NCI-H510A (cell line): ENCODE data around the gene PPM1L.
"Not testable (repeated sequence)": the region's sequence is repeated elsewhere in the genome, so short reads cannot be mapped to it uniquely, and the experiment has no call there.

Experiments
- DNase-seq: peaks from one replicate; lab custom pipeline; 2025; lab: John Stamatoyannopoulos, UW

The PPM1L gene

DNA sequence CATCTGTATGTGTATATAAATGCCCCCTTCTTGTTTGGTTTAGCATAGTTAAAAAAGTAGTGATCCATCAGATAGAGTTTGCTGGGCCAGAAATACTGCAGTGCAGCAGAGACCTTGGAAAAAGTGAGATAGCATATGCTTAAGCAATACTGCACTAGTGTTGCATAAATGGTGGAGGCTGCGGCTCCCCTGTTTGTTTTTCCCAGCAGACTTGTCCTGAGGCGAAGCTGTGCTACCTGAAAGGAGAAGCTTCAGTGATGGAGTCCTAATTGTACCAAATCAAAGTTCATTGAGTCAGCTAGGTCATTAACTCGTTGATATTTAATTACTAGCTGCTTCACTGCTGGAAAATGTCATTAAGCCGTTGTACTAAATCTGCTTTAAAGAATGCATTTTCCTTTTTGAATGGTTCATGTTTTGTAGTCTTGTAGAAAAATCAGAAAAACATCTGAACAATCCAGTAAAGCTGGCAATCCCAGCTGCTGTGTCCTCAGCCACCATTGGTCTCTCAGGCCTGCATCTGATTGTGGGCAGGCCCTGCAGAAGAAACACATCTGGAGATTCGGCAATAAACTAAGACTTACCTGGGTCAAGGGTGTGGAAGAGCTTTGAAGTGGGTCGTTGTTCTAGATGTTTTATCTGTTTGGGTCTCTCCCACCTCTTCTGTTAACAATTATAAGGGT is 179.5 kb downstream of the PPM1L start:
- no peak for DNase-seq

DNA sequence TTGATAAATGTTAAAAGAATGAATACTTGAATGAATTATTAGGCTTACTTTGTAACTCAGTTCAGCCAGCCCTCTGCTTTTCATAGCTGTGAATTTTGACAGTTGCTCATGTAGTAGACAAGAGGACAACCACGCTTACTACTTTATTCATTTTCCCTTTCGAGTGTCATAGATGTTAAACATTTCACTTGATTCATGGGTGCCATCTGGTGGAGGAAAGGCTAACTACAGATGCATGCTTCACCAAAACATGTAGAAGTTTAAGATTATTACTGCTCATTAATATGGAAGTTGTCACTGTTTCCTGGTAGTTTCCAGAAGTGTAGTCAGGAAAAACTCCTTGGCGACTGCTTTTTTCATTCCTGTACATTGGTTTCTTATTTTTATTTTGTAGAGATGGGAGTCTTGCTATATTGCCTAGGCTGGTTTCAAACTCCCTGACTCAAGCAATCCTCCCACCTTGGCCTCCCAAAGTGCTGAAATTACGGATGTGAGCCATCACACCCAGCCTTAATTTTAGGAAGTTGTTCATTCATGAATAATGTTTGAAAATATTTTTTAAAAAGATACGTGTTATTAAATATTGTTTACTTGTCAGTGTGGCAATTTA is 186.0 kb downstream of the PPM1L start:
- no peak for DNase-seq

DNA sequence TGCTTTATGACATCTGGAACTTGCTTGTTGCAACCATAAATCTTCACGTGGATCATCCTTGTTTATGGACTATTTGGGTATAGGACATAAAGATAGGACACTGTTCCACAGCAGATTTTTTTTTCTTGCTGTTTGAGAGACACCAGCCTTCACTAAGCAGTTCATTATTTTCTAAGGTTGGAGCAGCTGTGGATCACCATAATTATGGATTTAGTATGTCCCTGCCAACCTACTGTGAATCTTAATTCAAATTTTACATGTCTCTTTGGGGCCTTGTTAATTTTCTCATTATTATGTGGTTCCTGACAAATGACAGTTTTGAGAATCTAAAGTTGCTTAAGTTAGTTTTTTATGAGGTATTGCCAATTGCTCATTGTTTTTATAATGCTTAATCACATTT is 188.0 kb downstream of the PPM1L start:
- DNase-seq = no peak

DNA sequence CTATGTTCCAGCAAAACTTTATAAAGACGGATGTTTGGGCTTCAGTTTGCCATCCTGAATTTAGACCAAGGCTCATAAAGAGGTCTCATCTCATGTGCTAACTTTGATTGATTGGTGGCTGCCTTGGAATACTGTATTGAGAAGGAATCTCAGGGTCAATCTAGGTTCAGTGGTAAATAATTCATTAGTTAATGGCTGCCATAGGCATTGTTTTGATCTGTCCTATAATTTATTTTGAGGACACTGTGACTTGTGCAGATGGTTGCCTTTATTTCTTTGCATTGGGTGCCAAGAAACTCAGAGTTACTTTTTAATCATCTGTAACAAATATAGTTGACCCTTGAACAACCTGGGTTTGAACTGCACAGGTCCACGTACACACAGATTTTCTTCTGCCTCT is 189.3 kb downstream of the PPM1L start:
- DNase-seq = no peak

DNA sequence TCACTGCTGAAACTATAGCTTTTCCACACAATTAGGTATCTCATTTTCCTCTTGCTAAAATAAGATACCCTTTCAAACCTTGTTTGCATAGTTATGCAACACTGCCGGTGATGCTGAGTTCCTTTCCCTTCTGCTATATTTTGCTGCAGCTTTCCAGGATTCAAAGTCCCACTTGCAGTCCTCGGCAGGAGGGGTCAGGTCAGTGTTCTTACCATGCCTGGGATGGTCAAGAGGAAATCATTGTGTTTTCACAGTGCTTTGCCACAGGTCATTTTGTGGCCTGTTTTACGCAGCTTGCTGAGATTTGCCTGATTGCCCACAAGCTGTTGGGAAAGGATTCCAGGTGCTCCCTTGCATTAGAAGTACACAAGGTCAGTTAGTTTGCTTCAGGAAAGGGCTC is 192.2 kb downstream of the PPM1L start:
- DNase-seq = no peak

DNA sequence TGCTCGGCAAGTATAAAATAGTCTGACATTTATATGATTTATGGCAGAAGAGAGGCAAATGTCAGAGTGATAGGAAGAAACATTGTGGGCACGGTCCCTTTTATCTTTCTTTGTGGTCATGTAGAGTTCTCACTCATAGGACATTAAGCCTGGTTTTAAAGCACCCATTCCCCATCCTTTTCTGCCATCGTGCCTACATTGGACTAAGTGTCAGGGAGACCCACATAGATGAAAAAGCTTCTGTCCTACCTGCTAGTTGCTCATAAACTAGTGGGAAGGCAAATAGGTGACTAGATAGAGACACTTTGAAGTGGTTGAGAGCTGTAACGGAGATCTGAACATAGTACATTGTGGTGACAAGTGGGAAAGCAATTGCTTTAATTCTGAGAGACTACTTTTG is 193.4 kb downstream of the PPM1L start:
- DNase-seq = no peak

DNA sequence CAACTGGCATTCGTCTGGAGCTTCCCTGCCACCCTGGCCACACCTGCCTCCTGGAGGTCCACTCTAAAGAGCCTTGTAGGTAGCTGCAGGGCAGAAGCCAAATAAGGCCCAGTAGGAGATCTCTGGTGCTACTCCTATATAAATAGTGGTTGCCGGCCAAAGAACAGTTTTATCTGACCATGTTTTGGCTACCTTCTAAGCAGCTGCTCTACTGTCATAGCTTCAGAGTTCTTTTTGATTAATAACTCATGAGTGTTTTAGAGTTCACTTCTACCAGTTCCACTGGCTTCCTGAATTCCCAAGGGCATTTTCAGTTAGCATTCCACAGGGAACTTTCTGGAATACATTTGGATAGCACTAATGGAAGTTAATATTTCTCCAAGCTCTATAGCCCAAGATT is 194.5 kb downstream of the PPM1L start:
- DNase-seq = no peak

DNA sequence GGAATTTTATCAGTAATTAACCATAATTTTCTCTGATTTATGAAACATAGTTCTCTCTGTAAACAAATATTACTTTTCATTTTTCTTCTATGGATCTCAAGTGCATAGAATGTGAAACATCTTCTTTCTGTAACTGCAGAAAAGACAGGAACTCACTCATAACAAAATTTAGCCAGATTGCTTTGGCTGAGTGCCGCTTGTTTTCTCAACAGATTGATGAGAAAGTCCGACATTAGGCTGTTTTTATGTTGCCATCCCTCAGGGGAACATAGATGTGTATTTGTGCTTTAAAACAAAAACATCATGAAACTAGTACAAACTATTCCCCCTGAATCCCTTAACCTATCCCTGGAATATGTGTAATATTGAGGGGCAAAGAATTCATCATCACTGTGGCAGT is 194.9 kb downstream of the PPM1L start:
- no peak for DNase-seq

DNA sequence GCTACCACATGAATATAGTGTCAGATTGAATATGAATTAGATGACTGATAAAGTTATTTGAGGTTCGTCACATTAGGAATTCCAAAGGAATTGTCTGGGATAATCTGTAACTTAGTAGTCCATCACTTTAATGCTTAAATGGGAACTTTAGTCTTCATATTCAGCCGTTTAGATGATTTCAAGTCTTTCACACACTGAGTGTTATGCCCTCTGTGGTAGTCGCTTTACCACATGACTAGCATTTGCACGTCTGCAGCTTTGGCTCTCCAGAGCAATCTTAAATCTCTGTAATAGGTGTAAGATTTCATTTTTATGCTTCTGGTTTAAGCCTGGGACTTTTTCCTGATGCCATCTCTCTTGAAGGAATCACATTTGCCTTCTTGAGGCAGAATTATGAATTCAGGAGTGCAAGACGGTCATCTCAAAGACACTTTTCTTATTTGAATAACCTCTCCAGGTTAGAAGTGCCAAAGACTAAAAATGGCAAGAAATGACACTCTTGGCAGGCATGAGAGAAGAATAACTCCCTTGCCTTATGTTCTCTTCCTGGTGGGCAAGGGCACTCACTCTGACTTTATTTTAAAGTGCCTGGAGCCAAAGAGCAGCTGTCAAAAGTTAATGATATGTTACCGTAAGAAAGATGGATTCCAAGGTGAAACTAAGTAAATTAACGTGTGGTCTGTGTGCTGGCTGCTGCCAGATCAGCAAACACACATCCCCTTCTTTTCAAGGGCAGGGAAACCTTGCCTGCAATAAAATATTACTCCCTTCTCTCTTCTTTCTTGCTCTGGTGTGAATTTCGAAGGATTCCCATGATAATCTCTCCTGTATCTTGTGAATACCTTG is 195.8 kb downstream of the PPM1L start:
- no peak for DNase-seq

DNA sequence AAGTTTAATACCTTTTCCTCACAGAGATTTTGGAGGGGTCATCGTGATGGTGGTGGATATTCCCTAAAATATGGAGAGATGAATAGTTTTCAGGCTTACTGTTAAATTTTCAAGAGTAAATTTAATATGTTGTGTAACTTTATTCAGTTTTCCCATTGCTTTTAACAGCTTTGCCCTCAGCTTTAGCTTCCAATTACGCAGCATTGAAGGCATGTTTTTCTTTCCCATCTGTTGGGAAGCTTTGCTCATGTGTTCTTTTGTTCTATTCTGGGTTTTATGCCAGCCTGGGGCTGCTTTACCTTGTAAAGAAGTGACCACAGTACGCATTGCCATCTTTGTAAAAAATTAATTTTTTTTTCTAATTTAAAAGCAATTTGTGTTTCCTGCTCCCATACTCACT is 197.7 kb downstream of the PPM1L start:
- no peak for DNase-seq

DNA sequence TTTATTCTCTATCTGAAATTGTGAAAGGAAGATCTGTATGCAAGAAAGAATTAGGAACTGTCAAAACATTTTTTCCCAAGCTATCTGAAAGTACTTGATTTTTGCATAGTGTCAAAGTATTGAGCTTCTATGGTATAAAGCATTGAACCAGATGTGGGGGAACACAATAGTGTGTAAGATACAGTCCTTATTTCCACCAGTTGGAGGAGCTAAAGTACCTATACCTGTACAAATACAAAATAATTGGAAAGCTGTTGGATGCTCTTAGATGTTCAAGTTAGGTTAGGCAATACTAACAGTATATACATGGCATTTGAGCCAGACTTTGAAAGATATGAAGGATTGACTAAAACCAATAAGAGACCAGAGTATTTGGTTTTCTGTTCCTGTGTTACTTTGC is 200.8 kb downstream of the PPM1L start:
- no peak for DNase-seq

DNA sequence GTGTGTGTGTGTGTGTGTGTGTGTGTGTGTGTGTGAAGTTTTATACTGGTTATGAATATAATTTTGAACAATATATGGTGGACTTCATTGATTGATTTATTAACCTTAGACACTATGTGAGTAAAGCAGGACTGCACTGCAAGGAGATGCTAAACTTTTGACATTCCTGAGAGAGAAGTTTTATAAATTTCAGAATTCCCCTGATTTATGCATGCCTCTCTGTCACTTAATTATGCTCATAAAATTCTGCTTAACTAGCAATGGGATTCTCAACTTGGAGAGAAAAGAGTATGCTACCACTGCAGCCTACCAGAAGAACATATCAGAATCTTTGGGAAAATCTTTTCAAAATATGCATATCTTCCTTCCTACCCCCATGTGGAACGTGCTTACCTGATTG is 204.5 kb downstream of the PPM1L start:
- DNase-seq = no peak

DNA sequence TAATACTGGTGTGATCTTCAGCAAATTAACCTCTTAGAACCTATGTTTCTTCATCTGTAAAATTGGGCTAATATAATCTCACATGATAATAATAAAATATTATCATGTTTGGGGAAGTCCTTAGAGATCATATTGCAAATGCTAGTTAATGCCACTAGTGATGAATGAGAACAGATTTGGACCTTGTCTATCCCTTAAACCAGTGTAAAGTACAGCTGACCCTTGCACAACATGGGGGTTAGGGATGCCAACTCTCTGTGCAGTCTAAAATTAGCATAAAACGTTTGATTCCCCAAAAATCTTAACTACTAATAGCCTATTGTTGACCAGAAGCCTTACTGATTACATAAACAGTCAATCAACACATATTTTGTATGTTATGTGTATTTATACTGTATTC is 207.9 kb downstream of the PPM1L start:
- DNase-seq = no peak

DNA sequence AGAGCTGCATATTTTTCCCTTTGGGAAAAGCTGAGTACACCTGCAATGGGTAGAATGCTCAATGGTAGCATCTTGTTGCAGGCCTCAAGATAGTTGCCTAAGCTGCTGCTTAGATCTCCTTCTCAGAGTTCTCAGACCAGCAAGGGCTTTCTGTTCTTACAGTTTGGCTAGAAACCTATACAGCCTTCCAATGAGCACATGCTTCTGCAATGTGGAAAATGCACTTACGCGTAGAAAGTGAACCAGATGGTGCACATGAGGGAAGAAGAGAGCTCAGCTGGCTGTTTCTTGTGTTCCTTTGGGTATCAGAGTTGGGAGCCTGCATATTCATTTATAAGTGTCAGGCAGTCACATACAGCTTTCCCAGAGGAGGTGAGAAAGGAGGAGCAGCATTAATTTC is 212.7 kb downstream of the PPM1L start:
- DNase-seq = no peak

DNA sequence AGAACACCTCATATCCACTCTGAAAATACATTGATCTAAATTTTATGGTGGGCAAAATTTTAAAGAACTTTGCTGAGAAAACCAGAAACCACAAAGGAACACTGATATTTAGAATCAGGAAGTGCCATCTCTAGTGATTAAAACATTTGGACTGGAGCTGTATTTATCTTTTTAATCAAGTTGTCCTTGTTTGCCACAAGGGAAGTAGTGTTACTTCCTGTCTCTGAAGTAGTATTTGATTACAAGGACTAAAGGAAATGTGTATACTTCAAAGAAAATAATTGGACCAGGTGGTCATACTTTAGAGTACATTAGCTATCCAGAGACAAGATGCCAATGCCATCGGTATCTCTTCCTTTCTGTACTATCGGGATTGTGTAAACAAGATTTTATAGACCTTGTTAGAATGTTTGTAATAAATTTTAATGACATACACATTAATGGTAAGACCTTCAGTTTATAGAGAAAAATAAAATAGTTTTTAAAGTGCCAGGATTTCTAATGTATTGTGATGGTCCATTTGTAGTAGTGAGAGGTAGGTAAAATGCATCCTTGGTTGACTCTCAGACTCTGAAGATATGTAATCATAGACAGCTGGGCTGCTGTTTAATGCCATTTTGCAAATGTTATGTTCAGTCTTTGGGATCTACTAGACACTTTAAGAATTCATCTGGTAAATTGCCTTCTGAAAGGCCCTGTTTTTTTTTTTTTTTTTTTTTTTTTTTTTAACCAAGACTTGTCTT is 217.2 kb downstream of the PPM1L start:
- DNase-seq = no peak

DNA sequence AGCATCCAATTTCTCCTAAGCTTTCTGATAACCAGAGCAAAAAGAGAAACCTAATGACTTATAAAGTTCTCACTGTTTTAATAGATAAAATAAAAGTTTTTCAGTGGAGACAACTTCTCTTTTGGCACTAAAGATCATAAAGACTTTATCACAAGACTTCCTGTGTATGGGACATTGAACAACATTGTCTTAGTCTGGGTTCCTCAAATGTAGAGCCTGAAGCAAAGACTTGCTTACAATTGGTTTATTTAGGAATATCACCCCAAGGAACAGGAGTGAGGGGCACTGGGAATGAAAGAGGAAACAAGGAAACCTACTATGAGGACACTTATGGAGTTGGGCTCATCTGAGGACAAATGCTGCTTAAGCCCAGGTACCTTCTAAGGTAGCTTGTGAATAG is 221.7 kb downstream of the PPM1L start:
- DNase-seq = no peak

DNA sequence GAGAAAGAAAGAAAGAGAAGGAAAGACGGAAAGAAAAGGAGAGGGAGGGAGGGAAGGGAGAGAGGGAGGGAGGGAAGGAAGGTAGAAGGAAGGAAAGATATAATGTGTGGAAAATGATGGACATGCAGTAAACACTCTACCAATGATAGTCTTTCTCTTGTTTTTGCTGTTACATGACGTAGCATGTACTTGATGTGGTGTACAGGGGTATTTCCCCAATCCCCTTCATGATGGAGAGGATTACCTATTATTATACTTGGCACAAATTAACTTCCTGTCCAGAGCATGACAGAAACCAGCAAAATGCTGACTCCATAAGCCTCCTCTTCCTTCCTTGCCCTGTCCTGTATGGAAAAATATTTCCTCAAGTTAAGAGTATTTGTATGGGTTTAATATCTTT is 224.7 kb downstream of the PPM1L start:
- no peak for DNase-seq

DNA sequence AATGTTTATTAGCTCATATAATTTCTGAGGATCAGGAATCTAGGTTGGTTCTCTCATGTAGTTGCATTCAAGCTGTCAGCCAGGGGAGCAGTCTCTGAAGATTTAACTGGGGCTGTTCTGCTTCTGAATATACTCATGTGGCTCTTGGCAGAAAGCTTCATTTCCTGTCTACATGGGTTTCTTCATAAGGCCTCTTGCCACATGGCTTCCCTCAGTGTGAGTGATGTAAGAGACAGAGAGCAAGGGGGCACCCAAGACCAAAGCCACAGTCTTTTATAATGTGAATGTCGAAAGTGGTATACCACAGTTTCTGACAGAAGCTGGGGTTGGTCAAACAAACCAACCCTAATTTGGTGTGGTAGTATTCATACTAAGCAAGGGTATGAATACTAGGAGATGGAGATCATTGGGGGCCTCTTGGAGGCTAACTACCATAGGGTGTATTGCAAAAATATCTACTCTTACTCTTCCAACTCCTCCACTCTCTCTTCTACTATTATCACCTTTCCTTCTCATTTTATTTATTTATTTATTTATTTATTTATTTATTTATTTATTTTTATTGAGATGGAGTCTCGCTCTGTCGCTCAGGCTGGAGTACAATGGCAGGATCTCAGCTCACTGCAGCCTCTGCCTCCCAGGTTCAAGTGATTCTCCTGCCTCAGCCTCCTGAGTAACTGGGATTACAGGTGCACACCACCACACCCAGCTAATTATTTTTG is 225.3 kb downstream of the PPM1L start:
- DNase-seq = no peak

DNA sequence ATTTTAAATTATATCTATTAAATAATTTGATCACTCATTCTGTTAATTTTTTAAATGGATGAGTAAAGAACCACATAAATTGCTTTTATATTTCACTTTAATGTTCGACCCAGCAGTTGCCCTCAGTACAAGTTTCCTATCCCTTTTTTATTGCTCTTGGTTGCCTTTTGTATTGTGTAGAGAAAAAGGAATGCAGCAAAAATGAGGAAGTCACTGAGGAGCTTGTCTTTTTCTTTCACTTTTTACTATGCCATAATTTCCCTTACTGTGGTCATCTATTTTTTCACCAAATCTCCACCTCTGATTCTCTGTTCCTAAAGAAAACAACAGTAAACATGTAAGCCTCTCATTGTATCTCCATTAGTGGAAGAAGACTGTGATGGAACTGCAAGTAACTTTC is 226.5 kb downstream of the PPM1L start:
- DNase-seq = no peak

DNA sequence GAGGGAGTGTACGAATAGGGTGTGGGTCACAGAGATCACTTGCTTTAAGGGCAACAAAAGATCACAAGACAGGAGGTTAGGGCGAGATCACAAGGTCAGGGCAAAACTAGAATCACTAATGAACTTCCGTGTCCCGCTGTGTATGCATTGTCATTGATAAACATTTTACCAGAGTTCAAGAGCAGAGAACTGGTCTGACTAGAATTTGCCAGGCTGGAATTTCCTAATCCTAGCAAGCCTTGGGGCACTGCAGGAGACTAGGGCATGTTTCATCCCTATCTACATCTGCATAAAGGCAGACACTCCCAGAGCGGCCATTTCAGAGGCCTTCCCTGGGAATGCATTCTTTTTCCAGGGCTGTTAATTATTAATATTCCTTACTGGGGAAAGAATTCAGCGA is 227.9 kb downstream of the PPM1L start:
- DNase-seq = not testable (repeated sequence)

DNA sequence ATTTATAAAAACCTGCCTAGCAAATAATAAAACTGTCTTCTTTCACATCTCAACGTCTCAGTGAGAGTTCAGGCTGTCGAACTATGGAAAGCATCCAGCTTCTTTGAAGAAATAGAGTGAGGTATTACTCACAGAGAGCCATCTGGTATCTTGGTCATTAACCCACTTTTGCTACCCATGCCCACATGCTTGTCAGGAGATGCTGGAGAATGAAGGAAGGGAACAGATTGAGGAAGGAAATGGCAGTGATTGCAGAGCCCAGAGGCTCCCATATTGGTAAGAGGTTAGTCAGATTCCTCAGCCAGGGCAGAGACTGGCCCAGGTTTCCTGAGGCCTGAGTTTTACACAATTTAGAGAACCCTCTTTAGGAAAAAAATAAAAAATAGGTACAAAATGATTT is 230.0 kb downstream of the PPM1L start:
- no peak for DNase-seq
